Hepatocyte (in vitro differentiated cells): ENCODE data around the gene CEP19.

Experiments
- CTCF ChIP-seq: fragments of 200-600 bp; sonication (generic); IDR thresholded peaks from 2 replicates; pipeline ENCODE4 v1.5.1; 2016; ENCODE audit warnings: antibody characterized with exemption, mild to moderate bottlenecking; ENCODE audit not compliant: poor library complexity
- EZH2 ChIP-seq: fragments of 200-600 bp; sonication (generic); IDR thresholded peaks from 2 replicates; pipeline ENCODE4 v1.6.1; 2016; ENCODE audit warnings: antibody characterized with exemption, mild to moderate bottlenecking, borderline replicate concordance
- EZH2phosphoT487 ChIP-seq: fragments of 200-600 bp; sonication (generic); IDR thresholded peaks from one replicate; pipeline ENCODE4 v1.6.1; 2018; ENCODE audit warnings: antibody characterized with exemption, mild to moderate bottlenecking, low read depth, moderate library complexity; ENCODE audit not compliant: unreplicated experiment, severe bottlenecking

GRCh38 chr3:196686436-196686835 lies 25.6 kb downstream of the CEP19 start:
- no peak for TF ChIP-seq CTCF
- TF ChIP-seq EZH2 = no peak
- no peak for TF ChIP-seq EZH2phosphoT487
